ENCODE data around the gene IRAK1.

IRAK1 gene

GRCh38 chrX:154023276-154024000, 3.7 kb upstream of the IRAK1 start:
- TF ChIP-seq, protein P1, sequence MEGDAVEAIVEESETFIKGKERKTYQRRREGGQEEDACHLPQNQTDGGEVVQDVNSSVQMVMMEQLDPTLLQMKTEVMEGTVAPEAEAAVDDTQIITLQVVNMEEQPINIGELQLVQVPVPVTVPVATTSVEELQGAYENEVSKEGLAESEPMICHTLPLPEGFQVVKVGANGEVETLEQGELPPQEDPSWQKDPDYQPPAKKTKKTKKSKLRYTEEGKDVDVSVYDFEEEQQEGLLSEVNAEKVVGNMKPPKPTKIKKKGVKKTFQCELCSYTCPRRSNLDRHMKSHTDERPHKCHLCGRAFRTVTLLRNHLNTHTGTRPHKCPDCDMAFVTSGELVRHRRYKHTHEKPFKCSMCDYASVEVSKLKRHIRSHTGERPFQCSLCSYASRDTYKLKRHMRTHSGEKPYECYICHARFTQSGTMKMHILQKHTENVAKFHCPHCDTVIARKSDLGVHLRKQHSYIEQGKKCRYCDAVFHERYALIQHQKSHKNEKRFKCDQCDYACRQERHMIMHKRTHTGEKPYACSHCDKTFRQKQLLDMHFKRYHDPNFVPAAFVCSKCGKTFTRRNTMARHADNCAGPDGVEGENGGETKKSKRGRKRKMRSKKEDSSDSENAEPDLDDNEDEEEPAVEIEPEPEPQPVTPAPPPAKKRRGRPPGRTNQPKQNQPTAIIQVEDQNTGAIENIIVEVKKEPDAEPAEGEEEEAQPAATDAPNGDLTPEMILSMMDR (IDR thresholded peaks at IDR 0.05): no peak

DNA sequence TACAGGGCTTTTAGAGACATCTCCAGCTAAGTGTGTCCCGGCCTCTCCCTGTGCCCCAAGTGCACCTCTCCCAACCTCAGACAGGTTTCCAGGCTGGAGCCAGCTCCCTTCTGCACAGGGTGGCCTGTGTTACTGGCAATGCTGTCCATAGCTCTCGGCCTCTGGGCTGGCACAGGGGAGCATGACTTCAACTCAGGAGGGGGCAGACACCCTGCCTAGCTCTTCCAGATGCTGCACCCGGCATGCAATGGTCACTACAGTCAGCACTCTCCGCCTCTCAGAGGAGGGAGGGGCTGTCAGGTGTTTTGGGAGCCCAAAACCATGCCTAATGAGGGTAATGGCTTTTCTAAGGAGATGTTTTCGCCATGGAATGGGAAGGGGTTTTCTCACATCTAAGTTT, 2.4 kb upstream of the IRAK1 start:
- TF ChIP-seq, protein P1 (IDR thresholded peaks at IDR 0.05): no peak

GRCh38 chrX:154021131-154021611, 1.5 kb upstream of the IRAK1 start:
- TF ChIP-seq, protein P1 (IDR thresholded peaks at IDR 0.05): no peak

GRCh38 chrX:154020536-154021115, 924 bp upstream of the IRAK1 start:
- TF ChIP-seq, protein P1 (IDR thresholded peaks at IDR 0.05): no peak

DNA sequence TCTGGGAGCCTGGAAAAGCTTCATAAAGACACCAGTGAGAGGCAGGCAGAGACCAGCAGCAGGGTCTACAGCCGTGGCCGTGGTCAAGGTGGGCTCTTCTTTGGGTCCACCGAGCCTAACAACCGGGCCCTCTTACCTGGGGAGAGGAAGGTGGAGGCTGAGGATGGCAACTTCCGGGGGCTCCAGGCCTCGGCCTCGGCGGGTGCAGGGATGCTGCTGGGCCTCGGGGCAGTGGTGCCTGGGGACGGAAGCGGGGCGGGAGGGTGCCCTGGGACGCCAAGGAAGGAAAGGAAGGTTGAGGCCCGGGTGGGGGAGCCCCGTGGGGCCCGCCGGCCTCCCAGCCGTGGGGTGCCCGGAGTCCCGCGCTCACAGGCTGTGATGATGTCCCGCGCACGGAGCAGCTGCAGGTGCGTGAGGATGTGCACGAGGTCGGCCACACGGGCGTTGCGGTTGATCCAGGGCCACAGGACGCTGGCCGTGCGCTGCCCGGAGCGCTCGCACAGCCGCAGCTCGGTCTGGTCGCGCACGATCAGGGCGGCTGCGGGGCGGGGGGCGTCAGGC, 561 bp downstream of the IRAK1 start:
- TF ChIP-seq, protein P1 (IDR thresholded peaks at IDR 0.05): no peak

GRCh38 chrX:154018518-154019060, 1.1 kb downstream of the IRAK1 start:
- TF ChIP-seq, protein P1 (IDR thresholded peaks at IDR 0.05): no peak

GRCh38 chrX:154017766-154018517, 1.8 kb downstream of the IRAK1 start:
- TF ChIP-seq, protein P1 (IDR thresholded peaks at IDR 0.05): no peak

All from LNCAP (cell line).